H1 (cell line): Measurements from ENCODE around the gene RELN. TPM values are rescaled to one million over a fixed set of nuclear protein-coding genes. Genes with fewer than 3 reads are reported as not detected.

Source experiments
- CTCF ChIA-PET: fragments of 300-600 bp; sonication (Branson Sonifier 250); formaldehyde crosslinking; loops from one replicate; lab custom pipeline; 2021; ENCODE audit not compliant: partially characterized antibody; lab: Charles Lee
- POLR2A ChIA-PET: fragments of 300-600 bp; sonication (Branson Sonifier 250); formaldehyde crosslinking; loops from one replicate; lab custom pipeline; 2021; ENCODE audit warnings: inconsistent platforms; ENCODE audit not compliant: partially characterized antibody; lab: Charles Lee
- DNase-seq, 2 experiments: peaks; one replicate each; pipeline versions ENCODE4 v3.0.0 to v3.0.0-alpha.2; 2010 to 2022; ENCODE audit warnings: low spot score in 2 of 2, low read depth in 1 of 2, mixed read lengths in 1 of 2
- FAIRE-seq: peaks from 2 replicates; lab custom pipeline; 2011; peaks lifted over from hg19 to GRCh38; lab: Jason Lieb, UNC
- H2AFZ ChIP-seq: 2 replicates; pipeline ENCODE4 v1.8.1; 2012; ENCODE audit warnings: low read length, inconsistent platforms
- H2AK5ac ChIP-seq: 2 replicates; pipeline ENCODE4 v1.6.1; 2013; ENCODE audit warnings: low read depth, low read length
- H2BK120ac ChIP-seq: replicated peaks from 2 replicates; pipeline ENCODE3; 2013; ENCODE audit warnings: low read depth, low read length, inconsistent platforms
- H2BK12ac ChIP-seq: 2 replicates; pipeline ENCODE4 v1.6.1; 2013; ENCODE audit warnings: low read depth, low read length
- H2BK15ac ChIP-seq: 2 replicates; pipeline ENCODE4 v1.6.1; 2013; ENCODE audit warnings: low read length
- H2BK20ac ChIP-seq: 2 replicates; pipeline ENCODE4 v1.6.1; 2013; ENCODE audit warnings: low read length
- H2BK5ac ChIP-seq: 2 replicates; pipeline ENCODE4 v1.6.1; 2013; ENCODE audit warnings: low read depth, low read length
- H3K14ac ChIP-seq: 2 replicates; pipeline ENCODE4 v1.6.1; 2013; ENCODE audit warnings: inconsistent platforms; ENCODE audit not compliant: insufficient read length
- H3K18ac ChIP-seq: 2 replicates; pipeline ENCODE4 v1.6.1; 2013; ENCODE audit warnings: low read length; ENCODE audit errors: extremely low read depth
- H3K23ac ChIP-seq: 2 replicates; pipeline ENCODE4 v1.6.1; 2013; ENCODE audit warnings: inconsistent platforms; ENCODE audit not compliant: insufficient read length
- H3K23me2 ChIP-seq: 2 replicates; pipeline ENCODE4 v1.6.1; 2013; ENCODE audit warnings: low read depth, low read length
- H3K27ac ChIP-seq: 2 replicates; pipeline ENCODE4 v1.6.1; 2011; ENCODE audit warnings: low read depth, low read length, inconsistent platforms
- H3K27me3 ChIP-seq, 4 experiments: replicated peaks in 1 of 4; 1 replicate in 1 of 4; 2 replicates in 3 of 4; pipeline versions ENCODE4 v1.6.1 to v1.8.1; 2011 to 2013; ENCODE audit warnings: low read length in 3 of 4, mild to moderate bottlenecking in 3 of 4, inconsistent platforms in 2 of 4, mixed read lengths in 2 of 4, moderate library complexity in 1 of 4; ENCODE audit not compliant: control insufficient read depth in 3 of 4, insufficient read depth in 3 of 4; ENCODE audit errors: extremely low read depth in 1 of 4
- H3K36me3 ChIP-seq, 4 experiments: 2 replicates each; pipeline versions ENCODE4 v1.6.1 to v1.8.1; 2011 to 2013; ENCODE audit warnings: mild to moderate bottlenecking in 4 of 4, low read length in 3 of 4, moderate library complexity in 2 of 4, control low read depth in 1 of 4, inconsistent platforms in 1 of 4; ENCODE audit not compliant: insufficient read depth in 4 of 4, control insufficient read depth in 2 of 4
- H3K4ac ChIP-seq: replicated peaks from 2 replicates; pipeline ENCODE3; 2013; ENCODE audit warnings: low read length, low read depth, mixed read lengths, inconsistent platforms; ENCODE audit not compliant: insufficient read length
- H3K4me1 ChIP-seq, 4 experiments: replicated peaks in 1 of 4; 1 replicate in 1 of 4; 2 replicates in 3 of 4; pipeline versions ENCODE4 v1.6.1 to v1.8.1; 2011 to 2013; ENCODE audit warnings: low read length in 3 of 4, inconsistent platforms in 2 of 4, mixed read lengths in 1 of 4; ENCODE audit not compliant: insufficient read depth in 4 of 4, control insufficient read depth in 3 of 4
- H3K4me2 ChIP-seq, 2 experiments: 2 replicates each; pipeline versions ENCODE4 v1.6.1 to v1.8.1; 2011 to 2013; ENCODE audit warnings: low read depth in 2 of 2, low read length in 2 of 2, control low read depth in 1 of 2, inconsistent platforms in 1 of 2, mild to moderate bottlenecking in 1 of 2; ENCODE audit not compliant: insufficient read depth in 1 of 2
- H3K4me3 ChIP-seq, 4 experiments: fragments of 200-600, 300-600 bp in 1 of 4; sonication (generic), shearing (Covaris generic), sonication (Bioruptor Twin) in 1 of 4; 2 replicates each; pipeline versions ENCODE4 v1.5.1 to v1.8.1; 2011 to 2016; ENCODE audit warnings: low read length in 4 of 4, low read depth in 3 of 4, control low read depth in 2 of 4, inconsistent platforms in 2 of 4, mild to moderate bottlenecking in 2 of 4, mixed read lengths in 1 of 4, moderate library complexity in 1 of 4; ENCODE audit not compliant: insufficient read depth in 2 of 4; ENCODE audit errors: extremely low read depth in 1 of 4
- H3K56ac ChIP-seq: replicated peaks from 2 replicates; pipeline ENCODE3; 2013; ENCODE audit warnings: low read depth, mild to moderate bottlenecking, mixed read lengths, low read length, inconsistent platforms; ENCODE audit not compliant: insufficient read length
- H3K79me1 ChIP-seq: 2 replicates; pipeline ENCODE4 v1.6.1; 2013; ENCODE audit warnings: low read depth, low read length, control low read depth
- H3K79me2 ChIP-seq, 2 experiments: 2 replicates each; pipeline versions ENCODE4 v1.6.1 to v1.8.1; 2012 to 2013; ENCODE audit warnings: low read length in 2 of 2, mild to moderate bottlenecking in 2 of 2, inconsistent platforms in 1 of 2; ENCODE audit not compliant: insufficient read depth in 2 of 2, control insufficient read depth in 1 of 2
- H3K9ac ChIP-seq, 4 experiments: replicated peaks in 1 of 4; 1 replicate in 1 of 4; 2 replicates in 3 of 4; pipeline versions ENCODE4 v1.6.1 to v1.8.1; 2011 to 2013; ENCODE audit warnings: low read depth in 3 of 4, low read length in 3 of 4, control low read depth in 2 of 4, mild to moderate bottlenecking in 2 of 4, moderate library complexity in 2 of 4, inconsistent platforms in 1 of 4; ENCODE audit errors: extremely low read depth in 1 of 4
- H3K9me3 ChIP-seq, 2 experiments: 2 replicates each; pipeline versions ENCODE4 v1.6.1 to v1.8.1; 2012 to 2013; ENCODE audit warnings: mild to moderate bottlenecking in 2 of 2, moderate library complexity in 2 of 2, control low read depth in 1 of 2, inconsistent platforms in 1 of 2, low read depth in 1 of 2, low read length in 1 of 2, mixed read lengths in 1 of 2; ENCODE audit not compliant: insufficient read depth in 2 of 2
- H4K20me1 ChIP-seq, 2 experiments: replicated peaks in 1 of 2; 2 replicates each; pipeline versions ENCODE3 to v1.8.1; 2011 to 2013; ENCODE audit warnings: inconsistent platforms in 2 of 2, low read length in 2 of 2, mild to moderate bottlenecking in 1 of 2; ENCODE audit not compliant: insufficient read depth in 2 of 2, control insufficient read depth in 1 of 2
- H4K5ac ChIP-seq: 2 replicates; pipeline ENCODE4 v1.6.1; 2013; ENCODE audit warnings: low read length, low read depth, mixed read lengths, inconsistent platforms; ENCODE audit not compliant: insufficient read length
- H4K8ac ChIP-seq: 2 replicates; pipeline ENCODE4 v1.8.0; 2013; ENCODE audit warnings: mild to moderate bottlenecking, moderate library complexity, low read length, inconsistent platforms; ENCODE audit not compliant: insufficient read depth; ENCODE audit errors: extremely low read depth
- H4K91ac ChIP-seq: replicated peaks from 2 replicates; pipeline ENCODE3; 2013; ENCODE audit warnings: low read length, mixed read lengths, inconsistent platforms; ENCODE audit not compliant: insufficient read length
- BACH1 ChIP-seq: IDR thresholded peaks from 2 replicates; pipeline ENCODE4 v1.6.1; 2012; ENCODE audit warnings: low read length, improper control_type of control experiment
- CBX8 ChIP-seq: fragments of 300-800, 300-1000 bp; sonication (generic); IDR thresholded peaks from 2 replicates; pipeline ENCODE4 v1.7.1; 2016; ENCODE audit warnings: low read depth, low read length, borderline replicate concordance
- CHD2 ChIP-seq: IDR thresholded peaks from 2 replicates; pipeline ENCODE4 v1.6.1; 2012; ENCODE audit warnings: low read length, improper control_type of control experiment
- GTF2F1 ChIP-seq: IDR thresholded peaks from 2 replicates; pipeline ENCODE4 v1.6.1; 2012; ENCODE audit warnings: low read depth, low read length, improper control_type of control experiment, borderline replicate concordance
- HDAC6 ChIP-seq: IDR thresholded peaks from one replicate; pipeline ENCODE4 v1.7.1; 2012; ENCODE audit warnings: low read depth, mild to moderate bottlenecking, inconsistent platforms, low read length, moderate library complexity
- KDM5A ChIP-seq: fragments of 200-600 bp; IDR thresholded peaks from 2 replicates; pipeline ENCODE4 v1.7.1; 2012; ENCODE audit warnings: mild to moderate bottlenecking, low read length, inconsistent platforms, mixed read lengths
- SUZ12 ChIP-seq: fragments of 200-600 bp; sonication (generic); IDR thresholded peaks from 2 replicates; pipeline ENCODE4 v1.6.1; 2012; ENCODE audit warnings: mild to moderate bottlenecking, inconsistent platforms, low read length, moderate library complexity, mixed read lengths
- WGBS, 2 experiments: shearing (Covaris generic) in 1 of 2; methylation state at CpG; one replicate each; pipeline versions ENCODE4 v1.1.6 to v1.1.7; 2013 to 2015; ENCODE audit warnings: low lambda C conversion rate in 2 of 2, mixed read lengths in 2 of 2, inconsistent platforms in 1 of 2, low coverage in 1 of 2, missing lambda C conversion rate in 1 of 2; ENCODE audit not compliant: insufficient replicate concordance in 2 of 2, insufficient coverage in 1 of 2, insufficient read length in 1 of 2; ENCODE audit errors: extremely low coverage in 1 of 2, missing lambda C conversion rate in 1 of 2; 5-methylcytosine and 5-hydroxymethylcytosine counted together
- polyA plus RNA-seq, 7 experiments: library from polyadenylated mRNA; depleted of rRNA in 3 of 7; stranded (reverse) in 5 of 7; unstranded in 2 of 7; fragments of >200 nt in 5 of 7; fragments of 200-250 nt in 2 of 7; gene quantifications; 1 replicate in 5 of 7; 2 replicates in 1 of 7; 4 replicates in 1 of 7; pipeline versions ENCODE4 v1.2.1 to v1.2.3, GENCODE V29; 2011 to 2013; ENCODE audit warnings: missing spikeins in 2 of 7, mixed read lengths in 2 of 7
- total RNA-seq: library from RNA; stranded (reverse); fragmentation: NEBNext Ultra II Directional; extraction: Animal tissue kit (Norgen Biotek cat#: 25700); gene quantifications from 2 replicates; pipeline ENCODE4 v1.2.1, GENCODE V29; 2021

Gene RELN
- total and polyA plus RNA-seq, 2 of the 8 experiments (the other 6 are each of a cell fraction or from before 2014, with no cell fraction given): 0.03 to 0.07 TPM

GRCh38 chr7:103772171-103772773, 217.2 kb downstream of the RELN start:
- Histone ChIP-seq H2AK5ac (no peak overlapping the region), H3K9me3 (no peaks in the 10 kb centered on the region), H3K23ac (no peak overlapping the region), H3K4me1 (no peaks in the 10 kb centered on the region), H3K27ac (no peak overlapping the region), H4K91ac (no peak overlapping the region), H3K18ac (no peak overlapping the region), H2BK20ac (no peak overlapping the region), H3K4me3 (no peak overlapping the region), H3K56ac (no peak overlapping the region), H2BK12ac (no peak overlapping the region), H4K20me1 (no peaks in the 10 kb centered on the region), H3K4me2 (no peak overlapping the region), H3K27me3 (no peaks in the 10 kb centered on the region), H3K14ac (no peak overlapping the region), H2BK120ac (no peak overlapping the region), H3K23me2 (0 out of 2 replicates have a peak, but pooled peaks cover 1% of the 10 kb centered on the region), H4K8ac (no peak overlapping the region), H3K9ac (no peak overlapping the region), H3K79me2 (no peaks in the 10 kb centered on the region), H3K79me1 (no peaks in the 10 kb centered on the region), H2BK5ac (no peak overlapping the region), H2AFZ (no peak overlapping the region), H4K5ac (no peak overlapping the region), H3K4ac (no peak overlapping the region), H2BK15ac (no peak overlapping the region), H3K36me3 (no peaks in the 10 kb centered on the region)
- no peak for TF ChIP-seq SUZ12
- TF ChIP-seq GTF2F1: no peak
- no peak for TF ChIP-seq BACH1
- TF ChIP-seq KDM5A: no peak
- TF ChIP-seq CBX8: no peak
- no peak for TF ChIP-seq HDAC6
- no peak for TF ChIP-seq CHD2
- DNase-seq: no peak
- no peak for FAIRE-seq
- 80% methylated on average over 2 of the region's 2 CpGs; no CpG with 5 or more reads in 1 of the 2 experiments for WGBS, 2 experiments
- CTCF ChIA-PET: no interaction called here
- POLR2A ChIA-PET: no interaction called here
